ENCODE data around the gene XYLT1.

The XYLT1 gene

DNA sequence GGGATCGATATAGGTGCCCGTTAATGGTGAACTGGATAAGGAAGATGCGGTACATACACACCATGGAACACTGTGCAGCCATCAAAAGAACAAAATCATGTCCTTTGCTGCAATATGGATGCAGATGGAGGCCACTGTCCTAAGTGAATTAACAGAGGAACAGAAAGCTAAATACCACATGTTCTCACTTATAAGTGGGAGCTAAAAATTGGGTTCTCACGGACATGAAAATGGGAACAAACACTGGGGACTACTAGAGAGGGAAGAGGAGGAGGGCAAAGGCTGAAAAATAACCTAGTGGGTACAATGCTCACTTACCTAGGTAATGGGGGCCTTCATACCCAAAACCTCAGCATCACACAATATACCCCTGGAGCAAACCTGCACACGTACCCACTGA, 302.6 kb downstream of the XYLT1 start:
- DNase-seq: no peak

DNA sequence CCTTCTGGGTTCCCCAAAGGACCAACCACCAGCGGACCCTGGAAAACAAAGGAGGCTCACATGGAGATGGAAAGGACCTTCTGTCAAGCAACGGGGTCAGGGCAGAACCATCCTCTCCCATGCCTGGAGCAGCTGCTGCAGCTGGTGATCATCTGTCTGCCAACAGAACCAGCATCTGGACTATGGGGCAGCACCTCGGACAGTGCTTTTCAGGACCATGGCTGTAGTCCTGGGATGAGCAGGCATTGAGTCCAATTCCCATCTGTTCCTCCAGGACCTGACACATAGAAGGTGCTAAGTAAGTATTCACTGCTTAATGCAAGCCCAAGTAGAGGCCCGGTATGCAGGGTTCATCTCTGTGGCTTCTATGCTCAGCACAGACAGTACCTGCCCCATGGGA, 304.7 kb downstream of the XYLT1 start:
- no peak for DNase-seq

DNA sequence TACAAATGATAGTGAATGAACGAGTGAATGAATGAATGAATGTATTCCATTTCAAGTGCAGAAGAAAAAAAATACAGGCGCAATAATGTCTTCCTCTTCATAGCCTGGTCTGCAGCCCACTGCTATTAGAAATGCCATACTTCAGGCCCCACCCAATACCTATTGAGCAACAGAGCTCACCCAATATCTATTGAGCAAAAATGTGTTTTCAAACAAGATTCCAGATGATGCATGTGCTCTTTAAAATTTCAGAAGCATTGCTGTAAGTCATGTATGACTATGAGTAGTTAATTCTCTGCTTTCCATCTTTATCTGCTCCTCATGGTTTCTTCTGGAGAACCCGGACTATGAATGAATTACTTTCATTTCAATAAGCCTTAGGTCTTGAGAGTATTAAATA, 308.2 kb downstream of the XYLT1 start:
- peak; percentile 29 to 38 for DNase-seq

DNA sequence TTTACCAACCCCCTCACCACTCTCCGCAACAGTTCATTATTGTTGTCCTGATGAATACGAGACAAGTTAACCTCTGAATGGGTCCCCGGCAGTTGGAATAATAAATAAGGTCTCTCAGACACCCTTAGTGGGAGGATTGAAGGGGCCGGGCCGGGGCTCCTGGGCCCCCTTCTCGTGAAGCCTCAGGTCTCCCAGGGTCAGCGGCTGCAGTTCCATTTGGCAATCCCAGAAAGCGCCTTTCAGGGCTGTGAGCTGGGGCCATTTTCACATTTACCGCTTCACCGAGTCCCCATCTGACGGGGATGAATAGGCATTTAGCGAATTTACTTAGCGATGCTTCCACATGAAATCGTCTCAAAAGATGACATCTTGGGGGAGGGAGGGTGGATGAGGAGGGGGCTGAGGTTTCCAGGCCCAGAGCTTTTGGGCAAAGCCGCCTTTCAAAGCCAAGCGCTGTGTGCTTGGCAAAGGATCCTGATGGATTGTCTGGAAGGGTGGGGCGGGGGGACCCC, 309.8 kb downstream of the XYLT1 start:
- DNase-seq: no peak

DNA sequence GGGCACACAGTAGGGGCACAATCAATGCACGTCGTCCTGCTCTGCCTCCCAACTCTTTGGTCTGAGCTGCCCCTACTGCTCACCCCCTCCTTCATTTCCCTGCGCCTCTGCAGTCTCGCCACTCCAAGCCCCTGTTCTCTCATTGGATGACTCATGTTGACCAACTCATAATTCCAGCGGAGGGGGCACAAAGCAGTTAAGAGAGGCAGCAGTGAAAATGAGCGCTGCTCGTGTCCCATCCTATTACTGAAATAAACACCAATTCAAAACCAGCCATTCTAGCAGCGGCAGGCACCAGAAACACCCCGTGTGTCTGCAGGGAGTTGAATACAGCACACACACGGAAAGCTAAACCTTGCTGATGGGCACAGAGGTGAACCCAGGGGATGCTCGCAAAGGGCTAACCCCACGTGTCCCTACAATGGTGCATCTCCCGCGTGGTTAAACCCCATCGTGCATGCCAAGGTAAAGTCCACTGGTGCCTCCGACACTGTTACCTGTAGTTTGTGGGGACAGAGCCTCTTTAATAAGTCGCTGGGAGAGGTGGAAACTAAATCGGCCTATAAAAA, 310.4 kb downstream of the XYLT1 start:
- no peak for DNase-seq

DNA sequence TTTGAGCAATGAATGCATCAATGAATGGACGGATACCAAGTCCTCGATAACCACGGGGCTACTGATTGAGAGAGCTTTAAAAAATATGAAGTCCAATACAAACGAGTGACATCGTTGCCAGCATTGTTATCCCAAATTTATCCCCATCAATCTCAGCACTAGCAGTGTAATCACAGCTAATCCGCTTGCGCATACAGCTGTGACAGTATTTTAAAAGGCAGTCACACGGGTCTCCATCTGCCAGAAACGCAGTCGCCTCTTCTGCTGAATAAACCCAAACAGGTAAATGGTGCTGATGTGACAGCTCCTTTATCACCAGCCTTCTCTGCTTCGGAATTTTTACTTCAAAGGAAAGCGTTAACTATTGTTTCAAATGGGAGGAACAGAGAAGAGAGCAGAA, 311.1 kb downstream of the XYLT1 start:
- DNase-seq: no peak

DNA sequence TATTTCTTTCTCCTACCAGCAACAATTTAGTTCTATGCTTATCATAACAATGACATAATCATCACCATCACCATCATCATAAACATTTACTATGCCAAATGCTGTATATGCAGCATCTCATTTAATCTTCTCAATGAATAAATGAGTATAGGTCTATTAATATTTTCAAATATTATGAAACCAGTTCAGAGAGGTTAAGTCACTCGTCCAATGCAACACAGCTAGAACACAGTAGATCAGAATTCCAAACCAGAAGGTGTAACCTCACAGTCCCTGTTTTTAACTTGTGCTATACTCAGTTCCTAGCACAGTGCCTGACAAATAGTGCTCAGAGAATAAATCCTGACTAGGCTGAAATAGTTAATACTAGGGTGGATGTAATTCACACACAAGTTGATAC, 314.8 kb downstream of the XYLT1 start:
- no peak for DNase-seq

DNA sequence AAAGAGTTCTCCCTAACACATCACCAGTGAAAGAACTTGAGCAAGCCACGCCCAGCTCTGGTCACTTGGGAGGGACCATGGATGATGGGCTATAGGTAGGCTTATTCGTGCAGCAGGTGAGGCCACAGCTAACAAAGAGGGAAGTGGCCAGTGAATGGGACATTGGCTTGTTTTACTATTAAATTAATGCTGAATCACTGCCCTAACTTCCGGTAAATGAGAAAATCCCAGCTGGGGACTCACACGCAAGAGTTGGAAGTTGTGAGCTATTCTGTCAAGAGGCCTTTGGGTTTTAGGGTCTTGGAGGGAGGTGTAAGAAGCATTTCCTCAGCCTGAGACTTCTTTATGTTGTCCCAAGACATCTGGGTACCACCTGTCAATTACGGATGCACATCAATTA, 315.3 kb downstream of the XYLT1 start:
- DNase-seq: no peak

DNA sequence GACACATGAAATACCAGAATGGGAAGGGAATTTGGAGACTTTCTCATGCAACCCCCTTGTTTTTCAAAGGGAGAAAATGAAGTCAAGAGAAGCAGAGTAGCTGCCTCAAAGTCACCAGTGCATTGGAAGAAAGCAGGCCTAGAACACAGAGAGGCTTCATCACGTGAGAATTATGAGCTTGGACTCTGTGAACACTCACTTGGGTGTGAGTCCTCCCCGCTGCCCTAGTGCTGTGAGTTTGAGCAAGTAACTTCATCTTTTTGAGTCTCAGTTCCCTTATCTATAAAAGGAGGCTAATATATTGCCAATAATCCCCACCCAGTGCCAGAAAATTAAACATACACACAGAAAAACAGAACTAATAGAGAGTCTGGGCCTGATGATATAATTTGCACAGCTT, 315.8 kb downstream of the XYLT1 start:
- no peak for DNase-seq

DNA sequence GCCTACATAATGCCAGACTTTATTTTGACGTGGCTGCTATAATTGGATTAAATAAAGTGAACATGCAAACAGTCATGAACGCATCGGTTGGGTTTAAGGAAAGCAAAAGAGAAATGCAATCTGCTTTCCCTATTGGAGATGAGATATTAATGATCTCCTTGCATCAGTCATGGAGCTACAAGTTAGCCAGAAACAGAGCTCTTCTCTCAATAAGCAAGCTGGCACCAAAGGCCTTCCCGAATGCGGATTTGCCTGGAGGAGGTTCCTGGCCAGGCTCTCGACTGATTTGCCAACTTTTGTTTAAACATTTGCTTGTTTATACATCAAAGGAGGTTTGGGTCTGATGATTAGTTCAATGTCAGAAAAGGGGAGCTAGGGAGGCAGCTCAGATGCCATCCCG, 318.4 kb downstream of the XYLT1 start:
- no peak for DNase-seq

DNA sequence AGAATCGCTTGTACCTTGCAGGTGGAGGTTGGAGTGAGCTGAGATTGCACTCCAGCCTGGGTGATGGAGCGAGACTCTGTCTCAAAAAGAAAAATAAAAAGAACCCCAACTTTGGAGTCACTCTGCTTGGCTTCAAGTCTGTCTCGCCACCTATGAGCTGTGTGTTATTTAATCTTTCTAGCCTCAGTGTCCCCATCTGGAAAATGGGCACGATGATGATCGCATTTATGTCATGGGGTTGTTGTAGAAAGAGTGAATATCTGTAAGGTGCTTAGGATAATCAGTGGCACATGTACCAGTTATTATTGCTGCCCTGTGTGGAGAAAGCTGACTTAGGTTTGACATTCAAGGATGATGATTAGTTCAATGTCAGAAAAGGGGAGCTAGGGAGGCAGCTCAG, 319.4 kb downstream of the XYLT1 start:
- DNase-seq: no peak

DNA sequence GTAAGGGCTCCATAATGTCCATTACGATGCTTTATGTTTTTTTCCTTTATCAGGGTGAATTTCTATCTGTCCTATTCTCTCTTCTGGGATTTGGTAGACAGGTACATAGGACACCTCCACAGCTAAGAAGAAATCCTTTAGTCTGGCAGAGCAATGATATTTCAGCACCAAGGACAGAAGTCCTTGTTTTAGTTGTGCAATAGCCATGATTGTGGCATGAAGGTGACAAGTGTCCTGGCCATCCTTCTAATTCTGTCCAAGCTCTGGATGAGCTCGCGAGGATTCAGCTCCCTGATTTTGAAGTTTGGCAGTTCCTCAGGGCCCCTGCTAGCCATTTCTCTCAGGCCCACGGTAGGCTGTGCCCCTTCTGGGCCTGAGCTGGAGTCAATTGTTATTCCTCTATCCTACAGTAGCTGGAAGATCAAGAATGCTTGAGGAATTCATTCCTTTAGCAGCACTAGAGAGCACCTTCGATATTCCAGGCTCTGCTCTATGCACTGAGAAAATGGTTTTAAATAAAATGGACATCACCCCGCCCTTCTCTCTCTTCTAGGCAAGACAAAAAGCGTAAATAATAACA, 320.8 kb downstream of the XYLT1 start:
- DNase-seq: peak; percentile 2 to 23

DNA sequence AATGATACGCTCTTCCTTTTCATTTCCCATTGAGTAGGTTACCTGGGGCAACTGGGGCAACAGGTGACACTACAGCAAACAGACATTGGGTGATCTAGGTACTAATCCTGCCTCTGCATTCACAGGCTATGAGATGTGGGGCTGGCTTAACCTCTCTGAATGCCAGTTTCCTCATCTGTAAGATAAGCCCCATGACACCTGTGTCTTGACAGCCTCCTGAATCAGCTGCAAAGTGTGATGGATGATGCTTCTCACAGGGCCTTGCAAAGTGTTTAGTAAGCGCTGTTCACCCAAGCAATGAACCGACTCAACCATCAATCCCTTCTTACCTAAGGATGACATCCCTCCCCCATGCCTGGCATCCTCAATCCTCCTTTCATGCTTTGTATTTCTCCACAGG, 322.8 kb downstream of the XYLT1 start:
- no peak for DNase-seq

DNA sequence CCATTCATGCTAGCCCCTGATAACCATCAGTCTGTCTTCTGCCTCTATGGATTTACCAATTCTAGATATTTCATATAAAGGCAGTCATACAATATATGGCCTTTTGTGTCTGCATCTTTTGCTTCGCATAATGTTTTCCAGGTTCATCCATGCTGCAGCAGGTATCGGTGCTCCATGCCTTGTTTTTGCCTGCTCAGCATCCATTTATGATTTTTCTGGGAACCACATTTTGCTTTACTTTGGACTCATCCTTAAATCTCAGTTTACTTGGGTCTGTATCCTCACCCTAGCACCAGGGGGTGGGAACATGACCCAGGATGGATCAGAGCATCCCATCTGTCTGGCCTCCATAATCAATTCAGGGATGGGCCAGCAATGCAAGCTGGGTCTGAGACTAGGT, 325.7 kb downstream of the XYLT1 start:
- no peak for DNase-seq

DNA sequence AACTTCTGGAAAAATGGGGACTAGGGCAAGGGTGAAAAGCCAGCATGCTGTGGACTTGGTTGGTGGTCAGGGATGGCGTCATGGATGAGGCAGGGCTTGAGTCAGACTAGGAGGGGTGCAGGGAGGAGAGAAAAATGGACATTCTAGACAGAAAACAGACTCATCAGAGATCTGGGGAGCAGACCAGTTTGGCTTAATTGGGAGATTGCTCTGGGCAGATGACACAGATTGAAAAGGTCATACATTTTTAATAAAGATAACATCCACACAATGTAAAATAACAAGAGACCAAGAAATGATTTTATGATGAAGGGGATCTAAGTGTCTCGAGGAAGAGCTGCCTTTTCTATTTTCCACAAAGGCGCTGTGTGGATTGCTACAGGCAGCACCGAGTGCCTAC, 326.3 kb downstream of the XYLT1 start:
- DNase-seq: no peak

DNA sequence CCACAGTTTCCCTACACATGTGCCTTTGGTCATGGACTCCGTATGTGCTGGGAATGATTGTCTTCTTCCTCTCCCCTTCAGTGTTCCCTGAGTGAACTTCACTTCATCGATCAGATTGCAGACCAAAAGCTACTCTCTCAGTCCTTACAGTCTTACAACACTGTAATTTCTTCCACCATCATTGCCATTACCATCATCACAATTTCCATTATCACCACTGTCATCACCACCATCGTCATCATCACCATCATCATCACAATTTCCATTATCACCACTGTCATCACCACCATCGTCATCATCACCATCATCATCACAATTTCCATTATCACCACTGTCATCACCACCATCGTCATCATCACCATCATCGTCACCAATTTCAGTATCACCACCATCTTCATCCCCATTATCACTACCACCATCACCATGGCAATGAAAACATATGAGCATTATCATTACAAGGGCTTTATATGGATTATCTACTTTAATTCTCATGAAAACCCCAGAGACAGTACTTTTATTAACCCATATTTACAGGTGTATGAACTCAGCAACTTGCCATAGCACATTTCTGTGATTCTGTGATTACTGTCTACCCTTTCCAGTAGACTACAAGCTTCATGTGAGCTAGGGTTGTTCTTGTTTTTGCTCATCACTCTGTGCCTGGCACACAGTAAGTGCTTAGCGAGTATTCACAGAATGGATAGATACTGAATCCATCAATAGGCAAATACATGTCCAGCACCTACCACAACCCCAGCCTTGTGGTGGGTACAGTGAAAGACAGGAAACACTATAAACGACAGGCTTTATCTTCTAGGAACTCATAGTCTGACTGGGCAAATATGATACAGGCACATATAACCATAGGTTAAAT, 327.0 kb downstream of the XYLT1 start:
- no peak for DNase-seq

DNA sequence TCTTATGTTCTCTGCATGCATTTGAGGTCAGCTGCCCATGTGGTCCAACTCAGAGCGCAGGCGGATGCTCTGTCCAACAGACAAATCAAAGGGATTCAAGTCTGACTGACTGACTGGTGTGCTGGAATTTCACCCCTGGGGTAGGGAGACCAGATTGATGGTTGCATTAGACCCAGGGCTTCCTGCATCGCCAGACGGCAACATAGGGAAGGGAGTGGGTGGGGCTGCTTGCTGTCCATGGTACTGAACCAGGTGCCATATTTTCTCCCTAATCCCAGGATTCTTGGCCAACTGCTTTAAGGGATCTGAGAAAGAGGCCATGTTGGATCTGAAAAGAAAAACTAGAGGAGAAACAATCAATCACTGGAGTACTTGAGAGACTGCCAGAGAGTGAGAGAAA, 332.0 kb downstream of the XYLT1 start:
- no peak for DNase-seq

DNA sequence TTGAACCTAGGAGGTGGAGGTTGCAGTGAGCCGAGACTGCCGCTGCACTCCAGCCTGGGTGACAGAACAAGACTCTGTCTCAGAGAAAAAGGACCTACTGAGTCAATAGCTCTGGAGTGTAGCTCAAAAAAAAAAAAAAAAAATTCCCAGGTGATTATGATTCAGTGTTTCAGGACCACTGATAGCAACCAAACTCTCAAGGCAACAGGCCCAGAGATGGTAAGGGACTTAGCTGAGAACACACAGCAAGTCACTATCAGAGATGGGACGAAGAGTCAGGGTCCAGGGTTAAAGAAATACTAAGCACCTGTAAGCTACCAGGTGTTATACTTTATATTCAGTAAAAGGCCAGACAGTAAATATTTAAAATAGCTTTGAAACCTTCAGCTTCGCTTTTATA, 335.3 kb downstream of the XYLT1 start:
- DNase-seq: no peak

DNA sequence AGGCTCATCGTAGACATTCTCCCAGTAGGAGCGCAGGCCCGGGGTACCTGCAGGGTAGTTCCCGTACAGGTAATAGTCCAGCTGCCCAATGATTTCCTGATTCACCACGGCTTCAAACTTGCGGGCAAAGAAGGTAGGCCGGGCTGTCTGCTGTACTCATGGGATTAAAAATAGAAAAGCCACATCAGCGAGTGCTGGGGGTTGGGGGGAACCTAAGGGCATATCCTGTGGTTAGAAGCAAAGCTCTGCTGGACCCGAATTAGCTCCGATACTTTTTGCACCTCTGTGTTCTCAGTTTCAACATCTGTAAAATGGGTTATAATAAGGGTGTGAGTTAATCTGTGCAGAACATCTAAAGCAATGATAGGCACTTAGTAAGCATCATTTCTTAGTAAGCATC, 336.2 kb downstream of the XYLT1 start:
- DNase-seq: no peak

DNA sequence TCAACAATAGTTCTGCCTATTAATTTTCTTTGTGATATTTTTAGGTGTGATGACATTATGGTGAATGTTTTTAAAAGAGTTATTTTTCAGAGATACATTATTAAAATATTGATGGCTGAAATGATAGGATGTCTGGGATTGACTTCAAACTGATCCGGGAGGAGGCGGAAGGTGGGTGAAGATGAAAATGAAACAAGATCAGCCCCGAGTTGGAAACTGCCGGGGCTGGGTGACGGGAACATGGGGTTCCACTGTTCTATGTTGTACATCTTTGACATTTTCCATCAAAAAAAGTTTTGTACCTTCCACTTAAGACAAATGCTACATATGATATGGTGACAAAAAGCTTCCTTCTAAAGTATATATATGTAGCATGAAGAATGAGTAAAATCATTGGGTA, 336.9 kb downstream of the XYLT1 start:
- no peak for DNase-seq

DNA sequence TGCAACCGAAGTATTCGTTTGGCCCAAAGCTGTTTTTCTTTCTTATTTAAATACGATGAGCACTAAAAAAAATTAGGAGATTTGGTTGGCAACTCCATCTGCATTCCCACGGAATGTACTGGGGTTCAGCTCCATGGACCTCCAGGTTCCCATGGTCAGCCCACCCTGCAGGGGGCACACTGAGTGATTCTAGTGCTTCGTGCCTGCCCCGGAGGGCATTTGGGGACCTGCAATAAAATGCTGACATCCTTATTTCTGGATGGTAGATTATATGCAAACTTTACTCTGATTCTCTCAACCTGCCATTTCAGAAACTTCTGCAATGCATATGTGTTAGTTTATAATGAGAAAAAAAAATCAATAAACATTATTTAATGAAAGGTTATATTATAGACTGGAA, 339.4 kb downstream of the XYLT1 start:
- no peak for DNase-seq

DNA sequence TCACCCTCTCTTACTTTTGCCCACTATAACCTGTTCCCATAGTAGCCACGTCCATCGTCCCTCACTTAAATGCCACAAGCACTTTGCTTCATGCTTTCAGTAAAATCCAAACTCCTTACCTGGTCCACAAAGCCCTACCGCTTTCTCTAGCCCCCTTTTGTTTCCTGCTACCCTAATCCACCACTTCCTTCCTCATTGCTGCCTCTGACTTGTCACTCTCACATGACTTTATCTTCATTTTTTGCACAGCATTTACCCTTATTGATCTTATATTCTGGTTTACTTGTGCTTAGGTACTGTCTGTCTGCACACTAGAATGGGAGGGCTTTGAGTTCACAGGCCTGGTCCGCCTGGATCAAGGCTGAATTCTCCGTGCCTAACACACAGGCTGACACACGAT, 340.0 kb downstream of the XYLT1 start:
- DNase-seq: no peak

DNA sequence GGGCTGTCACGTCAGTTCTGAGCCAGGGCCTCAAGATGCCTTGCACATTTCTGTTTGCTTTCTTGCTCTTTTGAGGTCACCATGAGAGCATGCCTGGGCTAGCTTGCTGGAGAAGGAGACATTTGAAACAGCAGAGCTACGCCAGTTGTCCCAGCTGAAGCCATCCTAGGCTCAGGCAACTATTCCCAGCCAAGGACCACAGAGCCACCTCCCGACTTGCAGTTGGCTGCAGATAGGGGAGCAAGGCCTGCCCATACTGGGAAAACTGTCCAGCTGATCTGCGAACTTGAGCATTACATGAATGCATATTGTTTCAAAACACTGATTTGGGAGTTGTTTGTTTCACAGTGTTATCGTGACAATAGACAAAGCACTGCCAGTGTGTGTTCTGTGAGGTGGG, 340.8 kb downstream of the XYLT1 start:
- DNase-seq: no peak

DNA sequence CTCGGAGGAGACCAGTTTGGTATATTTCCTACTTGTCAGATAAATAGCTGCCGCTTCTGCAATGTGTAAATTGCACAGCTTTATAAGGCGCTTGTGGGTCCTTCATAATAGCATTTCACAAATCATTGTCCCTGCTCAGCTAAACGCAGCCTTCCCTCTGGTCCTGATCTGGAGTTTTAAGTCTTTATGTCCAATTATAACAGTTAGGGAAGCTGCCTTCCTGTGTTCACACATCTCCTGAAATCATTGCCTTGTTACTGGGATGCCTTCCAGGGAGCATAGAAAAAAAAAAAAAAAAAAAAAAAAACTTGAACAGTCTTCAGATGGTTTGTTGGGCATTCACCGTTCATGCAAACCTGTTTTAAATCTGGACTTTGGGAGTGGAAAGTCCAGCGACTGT, 342.0 kb downstream of the XYLT1 start:
- DNase-seq: no peak

Data from AML-193 (cell line).